GM21717 (cell line): Measurements from ENCODE around the gene SLC17A6.

ENCODE experiments used
- ATAC-seq: cut with Tn5 transposase; IDR thresholded peaks from one replicate; pipeline ENCODE4 v1.9.1; 2021; ENCODE audit warnings: mild to moderate bottlenecking, moderate library complexity; ENCODE audit not compliant: unreplicated experiment

The SLC17A6 gene

DNA sequence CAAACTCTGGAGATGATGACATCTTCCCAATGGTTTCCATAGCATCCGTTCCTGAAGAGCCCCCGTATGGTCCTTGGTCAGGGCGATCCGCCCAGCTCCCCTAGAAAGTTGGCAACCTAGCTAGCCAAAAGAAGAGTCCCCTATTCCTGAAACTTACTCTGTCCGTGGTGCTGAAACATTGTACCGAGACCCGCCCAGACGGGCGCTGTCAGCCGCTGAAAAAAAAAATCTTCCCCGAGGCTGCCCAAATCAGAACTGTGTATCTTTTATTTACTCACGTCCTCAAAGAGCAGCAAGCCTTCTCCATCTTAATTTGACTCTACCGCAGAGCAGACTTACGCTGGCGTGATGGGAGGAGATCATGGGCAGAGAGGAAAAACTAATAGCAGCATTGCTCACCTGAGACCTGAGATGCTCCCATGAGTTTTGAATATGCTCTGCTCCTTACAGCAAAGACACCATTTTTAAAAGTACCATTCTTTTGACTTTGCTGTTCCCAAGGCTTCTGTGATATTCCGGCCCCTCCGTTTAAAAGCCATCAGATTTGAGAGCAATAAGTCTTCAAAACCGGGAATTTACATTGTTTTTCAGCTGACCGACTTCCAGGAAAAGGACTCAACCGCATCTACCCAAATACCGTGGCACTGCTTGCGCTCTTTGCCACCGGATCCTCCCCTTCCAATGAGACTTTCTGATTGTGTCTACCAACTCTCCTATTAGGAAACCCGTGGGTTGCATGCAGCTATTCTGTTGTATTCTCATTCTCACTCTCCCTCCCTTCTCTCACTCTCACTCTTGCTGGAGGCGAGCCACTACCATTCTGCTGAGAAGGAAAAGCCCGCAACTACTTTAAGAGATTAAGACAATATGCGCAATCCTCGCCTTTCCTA is at the start of gene SLC17A6:
Gene SLC17A6, plus strand, starts transcription at position 786 of the 890 bp plus-strand sequence. CDS start 153 bp downstream, outside the sequence.
- no peak for ATAC-seq

DNA sequence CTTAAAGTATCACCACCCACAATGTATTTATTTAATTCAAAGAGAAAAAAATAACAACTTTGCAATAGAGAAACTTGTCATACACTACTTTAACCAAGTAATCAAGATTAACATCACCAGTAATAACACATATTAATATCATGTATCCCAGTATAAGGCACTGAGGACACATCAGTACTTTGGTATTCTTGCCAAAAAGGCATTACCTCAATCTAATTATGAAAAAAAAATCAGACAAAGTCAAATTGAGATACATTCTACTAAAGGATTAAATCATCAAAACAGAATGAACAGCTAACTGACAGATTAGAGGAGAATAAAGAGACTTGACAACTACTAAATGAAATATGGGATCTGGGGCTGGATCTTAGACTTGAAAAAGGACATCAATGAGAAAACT is 35.8 kb upstream of the SLC17A6 start:
- ATAC-seq = no peak

- ATAC-seq = no peak
These were observed 33.7 kb upstream of the SLC17A6 start for GRCh38 chr11:22304337-22304961.

DNA sequence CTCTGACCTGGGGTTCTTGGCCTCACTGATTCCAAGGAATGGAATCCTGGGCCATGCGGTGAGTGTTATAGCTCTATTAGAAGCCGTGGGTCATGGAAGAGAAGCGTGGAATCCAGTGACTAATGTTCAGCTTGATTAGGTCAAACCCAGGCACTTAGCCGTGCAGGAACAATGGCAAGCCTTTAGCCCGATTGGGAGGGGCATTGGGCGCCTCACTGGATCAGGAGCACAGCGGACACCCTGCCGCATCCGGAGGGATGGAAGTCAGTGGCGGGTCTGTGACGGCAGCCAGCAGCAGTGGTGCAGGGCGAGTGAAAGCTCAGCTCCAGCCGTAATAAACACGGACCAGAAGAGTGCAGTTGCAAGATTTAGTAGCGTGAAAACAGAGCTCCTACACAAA is 20.5 kb upstream of the SLC17A6 start:
- no peak for ATAC-seq

DNA sequence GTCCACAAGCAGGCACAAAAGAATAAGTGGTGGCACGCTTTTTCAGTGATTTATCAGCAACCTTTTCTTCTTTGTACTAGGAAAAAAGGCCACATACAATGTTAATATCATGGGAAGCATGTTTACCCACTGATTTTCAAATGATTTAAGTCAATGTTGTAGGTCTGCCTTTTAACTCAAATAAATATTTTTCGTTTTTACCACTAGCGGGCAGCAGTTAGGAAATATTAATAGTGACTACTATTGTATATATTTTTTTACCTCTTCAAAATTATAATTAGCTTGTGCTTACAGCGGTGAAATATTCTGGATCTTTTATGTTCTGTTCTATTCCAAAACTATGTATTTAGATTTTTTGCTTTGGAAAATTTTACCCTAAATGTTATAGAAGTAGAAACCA is 6.4 kb upstream of the SLC17A6 start:
- no peak for ATAC-seq

DNA sequence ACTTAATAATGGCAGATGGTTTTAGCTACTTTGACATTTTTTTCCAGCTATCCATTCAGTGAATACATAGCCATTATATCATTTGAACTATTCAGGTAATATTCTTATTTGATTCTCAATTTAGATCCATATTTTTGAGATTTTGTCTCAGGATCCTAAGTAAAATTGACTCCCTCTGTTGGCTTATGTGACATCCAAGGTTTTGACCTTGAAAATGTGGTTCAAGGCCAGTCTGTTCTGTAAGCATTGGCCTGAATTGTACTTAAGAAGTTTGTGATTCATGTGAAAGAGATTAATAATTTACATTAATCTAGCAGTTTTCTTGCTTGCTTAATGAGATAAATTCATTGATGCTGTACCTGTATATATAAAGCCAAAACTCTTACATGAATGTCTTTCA is 1.6 kb upstream of the SLC17A6 start:
- no peak for ATAC-seq

DNA sequence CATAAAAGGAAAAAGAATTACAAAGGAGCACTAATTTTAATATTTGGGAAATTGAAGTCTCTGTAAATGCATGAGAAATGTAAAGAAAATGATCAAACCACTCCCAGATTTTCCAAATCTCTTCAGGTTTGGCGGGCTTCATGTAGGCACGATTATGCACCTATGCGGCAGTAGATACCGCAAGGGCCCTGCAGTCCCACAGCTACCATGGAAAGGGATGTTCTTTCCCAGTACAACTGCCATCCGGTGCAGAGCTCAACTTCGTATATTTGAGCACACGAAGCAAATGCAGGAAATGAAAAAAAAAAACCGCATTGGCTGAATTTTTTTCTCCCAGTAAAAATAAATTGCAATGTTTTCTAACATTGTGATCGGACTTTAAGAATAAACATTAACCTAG is 1.4 kb downstream of the SLC17A6 start:
- no peak for ATAC-seq

DNA sequence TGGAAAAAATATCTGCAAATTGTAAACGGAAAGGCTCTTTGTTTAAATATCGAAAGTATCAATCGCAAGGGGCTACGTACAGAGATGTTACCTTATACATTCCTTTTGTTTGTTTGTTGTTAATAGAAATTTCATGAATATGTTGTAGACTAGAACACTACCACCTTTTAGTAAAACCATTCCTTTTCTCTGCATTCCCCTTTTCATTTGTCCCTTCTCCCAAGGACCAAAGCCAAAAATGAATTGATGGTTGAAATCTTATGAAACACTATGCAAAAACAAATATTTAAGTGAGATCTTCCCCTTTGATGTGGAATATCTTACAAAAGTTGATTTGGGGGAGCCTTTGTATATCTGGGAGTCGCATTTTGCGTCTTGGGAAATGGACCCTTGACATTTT is 2.1 kb downstream of the SLC17A6 start:
- no peak for ATAC-seq

GRCh38 chr11:22340701-22341587 is 2.8 kb downstream of the SLC17A6 start:
- ATAC-seq = no peak

GRCh38 chr11:22341588-22341931 is 3.4 kb downstream of the SLC17A6 start:
- ATAC-seq = no peak

- ATAC-seq = no peak
These were observed 4.2 kb downstream of the SLC17A6 start for GRCh38 chr11:22342211-22343031.

DNA sequence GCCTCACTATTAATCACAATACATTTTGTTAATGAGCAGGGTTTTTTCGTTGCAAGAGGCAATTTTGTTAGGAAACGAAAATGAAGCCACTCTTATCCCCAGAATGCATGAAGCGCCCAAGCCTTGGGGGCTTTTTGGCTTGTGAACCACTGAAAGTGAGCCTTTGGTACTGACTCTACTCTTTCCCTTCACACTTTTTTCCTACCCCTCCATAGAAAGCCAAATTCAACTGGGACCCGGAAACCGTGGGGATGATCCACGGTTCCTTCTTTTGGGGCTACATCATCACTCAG is 4.8 kb downstream of the SLC17A6 start:
- ATAC-seq = no peak

DNA sequence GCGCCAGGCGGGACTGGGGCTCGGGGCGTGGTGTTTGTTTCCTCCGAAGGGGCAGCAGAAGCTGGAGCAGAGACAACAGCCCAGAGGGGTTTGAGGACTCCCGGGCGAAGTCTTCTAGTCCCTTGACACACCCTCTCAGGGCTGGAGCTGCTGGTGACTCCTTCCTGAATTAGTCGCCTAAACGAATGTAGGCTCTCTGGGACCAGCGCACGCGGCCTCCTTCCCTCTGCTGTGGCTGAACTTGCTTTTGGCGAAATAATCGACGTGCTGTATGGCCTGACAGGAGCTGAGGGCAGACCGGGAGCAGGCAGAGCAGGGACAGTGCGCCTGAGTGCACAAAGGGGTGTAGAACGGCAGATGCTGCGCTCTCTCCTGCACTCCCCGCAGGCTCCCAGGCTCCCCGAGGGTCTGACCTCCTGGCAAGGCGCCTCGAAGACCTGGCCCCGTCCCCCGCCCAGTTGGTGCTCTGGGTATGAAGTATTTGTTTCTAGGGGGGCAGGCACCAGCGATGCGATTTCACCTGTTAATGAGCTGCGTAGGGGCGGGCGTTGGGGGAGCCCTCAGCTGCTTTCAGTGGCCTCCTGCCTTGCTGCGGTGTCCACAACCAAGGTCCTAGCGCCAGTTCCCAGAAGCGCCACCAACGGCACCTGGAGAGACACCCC is 5.3 kb downstream of the SLC17A6 start:
- no peak for ATAC-seq

GRCh38 chr11:22344081-22344480 is 5.9 kb downstream of the SLC17A6 start:
- no peak for ATAC-seq

GRCh38 chr11:22346282-22346681 is 8.1 kb downstream of the SLC17A6 start:
- no peak for ATAC-seq

- ATAC-seq = no peak
These were observed 9.8 kb downstream of the SLC17A6 start for GRCh38 chr11:22347857-22348487.

- no peak for ATAC-seq
These were observed 11.3 kb downstream of the SLC17A6 start for GRCh38 chr11:22349491-22349890.

GRCh38 chr11:22359295-22359694 is 21.1 kb downstream of the SLC17A6 start:
- ATAC-seq = no peak

- no peak for ATAC-seq
These were observed 33.0 kb downstream of the SLC17A6 start for GRCh38 chr11:22371160-22371559.

DNA sequence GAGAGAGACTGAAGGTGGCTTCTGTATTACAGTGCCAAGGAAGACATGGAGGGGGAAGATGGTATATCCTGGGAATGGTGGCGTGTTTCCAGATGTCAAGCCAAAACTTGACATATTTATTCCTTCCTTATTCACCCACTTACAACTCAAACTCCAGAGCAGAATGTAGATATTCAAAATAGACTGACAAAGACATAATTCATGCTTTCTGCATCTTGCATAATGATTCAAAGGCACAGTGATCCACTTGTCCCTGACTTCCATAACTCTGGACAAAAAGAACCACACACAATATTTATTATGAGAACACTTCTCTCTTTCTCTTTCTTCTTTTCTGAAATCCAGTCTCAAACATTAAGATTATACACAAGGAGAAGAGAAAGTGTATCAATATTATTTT is 48.9 kb downstream of the SLC17A6 start:
- ATAC-seq = no peak
